B cell (primary cell): ENCODE measurements around the gene SOX18. TPM values are rescaled to one million over a fixed set of nuclear protein-coding genes. Genes with fewer than 3 reads are reported as not detected.

Experiments used
- ATAC-seq: fragments of 200-7000 bp; cut with Tn5 transposase; one replicate; pipeline ENCODE4 v1.10.0; 2021; ENCODE audit warnings: low read depth, mild to moderate bottlenecking, moderate number of reproducible peaks, moderate library complexity
- CTCF ChIA-PET: fragments of 350-600 bp; sonication (Branson Sonifier 250); formaldehyde crosslinking; loops from one replicate; lab custom pipeline; 2021; ENCODE audit warnings: antibody characterized with exemption, inconsistent platforms; lab: Charles Lee
- POLR2A ChIA-PET: fragments of 350-600 bp; sonication (Branson Sonifier 250); formaldehyde crosslinking; loops from one replicate; lab custom pipeline; 2021; ENCODE audit warnings: antibody characterized with exemption; lab: Charles Lee
- DNase-seq: peaks from one replicate; pipeline ENCODE4 v3.0.0; 2013
- H2AFZ ChIP-seq: 2 replicates; pipeline ENCODE4 v1.6.1; 2012; ENCODE audit warnings: mild to moderate bottlenecking, low read depth, low read length; ENCODE audit not compliant: insufficient read depth, poor library complexity, severe bottlenecking
- H3K27ac ChIP-seq, 2 donors: 1 replicate in 1 of 2; 2 replicates in 1 of 2; pipeline ENCODE4 v1.5.1; 2012 to 2013; ENCODE audit warnings: low read length in 2 of 2, mild to moderate bottlenecking in 2 of 2, moderate library complexity in 1 of 2
- H3K27me3 ChIP-seq, 4 experiments: fragments of 200-600 bp in 1 of 4; sonication (generic) in 1 of 4; replicated peaks in 1 of 4; 1 replicate in 2 of 4; 2 replicates in 2 of 4; pipeline versions ENCODE4 v1.6.1 to v1.7.0; 2013 to 2016; ENCODE audit warnings: low read length in 3 of 4, mild to moderate bottlenecking in 2 of 4, mixed read lengths in 1 of 4, moderate library complexity in 1 of 4; ENCODE audit not compliant: insufficient read depth in 4 of 4, control insufficient read depth in 3 of 4; ENCODE audit errors: control extremely low read depth in 1 of 4
- H3K36me3 ChIP-seq, 2 experiments: replicated peaks in 1 of 2; 1 replicate in 1 of 2; 2 replicates in 1 of 2; pipeline versions ENCODE4 v1.6.1 to v1.7.1; 2013; ENCODE audit warnings: low read length in 1 of 2; ENCODE audit not compliant: insufficient read depth in 2 of 2, control insufficient read depth in 1 of 2; ENCODE audit errors: control extremely low read depth in 1 of 2, extremely low read depth in 1 of 2
- H3K4me1 ChIP-seq, 2 donors: fragments of 200-600 bp in 1 of 2; sonication (generic) in 1 of 2; 1 replicate in 1 of 2; 2 replicates in 1 of 2; pipeline versions ENCODE4 v1.5.1 to v1.6.1; 2013 to 2017; ENCODE audit warnings: low read length in 2 of 2; ENCODE audit not compliant: control insufficient read depth in 2 of 2, insufficient read depth in 2 of 2
- H3K4me2 ChIP-seq: replicated peaks from 2 replicates; pipeline ENCODE3; 2012; ENCODE audit warnings: mild to moderate bottlenecking, low read depth, low read length; ENCODE audit not compliant: poor library complexity, severe bottlenecking
- H3K4me3 ChIP-seq, 5 experiments: fragments of 200-600 bp in 1 of 5; sonication (generic) in 1 of 5; 1 replicate in 3 of 5; 2 replicates in 2 of 5; pipeline versions ENCODE4 v1.5.1 to v1.7.0; 2011 to 2016; ENCODE audit warnings: low read length in 4 of 5, mild to moderate bottlenecking in 4 of 5, low read depth in 2 of 5, control low read depth in 1 of 5, moderate library complexity in 1 of 5; ENCODE audit not compliant: insufficient read depth in 1 of 5; ENCODE audit errors: control extremely low read depth in 1 of 5, extremely low read depth in 1 of 5
- H3K79me2 ChIP-seq: fragments of 200-600 bp; sonication (generic); one replicate; pipeline ENCODE4 v1.6.0; 2016; ENCODE audit warnings: low read length; ENCODE audit not compliant: control insufficient read depth, insufficient read depth
- H3K9ac ChIP-seq: fragments of 200-600 bp; sonication (generic); 2 replicates; pipeline ENCODE4 v1.6.1; 2017; ENCODE audit warnings: mild to moderate bottlenecking, low read length, moderate library complexity
- H3K9me3 ChIP-seq, 3 donors: one replicate each; pipeline versions ENCODE4 v1.6.1 to v1.7.1; 2013; ENCODE audit warnings: low read length in 2 of 3; ENCODE audit not compliant: control insufficient read depth in 2 of 3, insufficient read depth in 1 of 3; ENCODE audit errors: control extremely low read depth in 1 of 3
- H4K20me1 ChIP-seq: 2 replicates; pipeline ENCODE4 v1.6.0; 2012; ENCODE audit warnings: mild to moderate bottlenecking, low read length; ENCODE audit not compliant: insufficient read depth, control insufficient read depth, poor library complexity, severe bottlenecking
- H3K27ac Mint-ChIP-seq: one replicate; pipeline ENCODE4 v1.8.0; 2021; ENCODE audit warnings: mixed read lengths
- H3K27me3 Mint-ChIP-seq: one replicate; pipeline ENCODE4 v1.8.0; 2021; ENCODE audit warnings: mixed read lengths
- H3K4me1 Mint-ChIP-seq: one replicate; pipeline ENCODE4 v1.8.0; 2021; ENCODE audit warnings: mixed read lengths
- H3K4me3 Mint-ChIP-seq: one replicate; pipeline ENCODE4 v1.8.0; 2021; ENCODE audit warnings: mixed read lengths
- H3K9me3 Mint-ChIP-seq: one replicate; pipeline ENCODE4 v1.8.0; 2022; ENCODE audit warnings: mixed read lengths; ENCODE audit not compliant: insufficient read depth
- EZH2 ChIP-seq: IDR thresholded peaks from 2 replicates; pipeline ENCODE4 v1.6.1; 2012; ENCODE audit warnings: borderline replicate concordance, low read depth, mild to moderate bottlenecking, moderate library complexity, low read length; ENCODE audit not compliant: insufficient read depth, poor library complexity, severe bottlenecking
- WGBS: methylation state at CpG from one replicate; pipeline ENCODE4 v1.1.5; 2013; ENCODE audit warnings: missing lambda C conversion rate; ENCODE audit not compliant: insufficient coverage; 5-methylcytosine and 5-hydroxymethylcytosine counted together
- intact Hi-C: fragments of 100-400 bp; cut with micrococcal nuclease; formaldehyde crosslinking; loops from one replicate; pipeline ENCODE4 v1.10.0; 2022
- polyA plus RNA-seq: library from polyadenylated mRNA; depleted of rRNA; stranded (reverse); fragments of >200 nt; gene quantifications from 2 replicates; pipeline ENCODE4 v1.2.3, GENCODE V29; 2012
- total RNA-seq, 2 donors: library from RNA; stranded (reverse); fragments of 120-200 nt in 1 of 2; gene quantifications; 1 replicate in 1 of 2; 2 replicates in 1 of 2; pipeline versions ENCODE4 v1.2.3 to v1.2.4, GENCODE V29; 2013 to 2022
- TF ChIP-seq, protein P1 (sequence below): fragments of 200-600 bp; IDR thresholded peaks from one replicate; pipeline ENCODE4 v1.8.0; 2022; ENCODE audit warnings: antibody characterized with exemption, mild to moderate bottlenecking

SOX18 gene
- total and polyA plus RNA-seq, 2 donors (not counting 1 experiment from before 2014, with no cell fraction given), result not detected

DNA sequence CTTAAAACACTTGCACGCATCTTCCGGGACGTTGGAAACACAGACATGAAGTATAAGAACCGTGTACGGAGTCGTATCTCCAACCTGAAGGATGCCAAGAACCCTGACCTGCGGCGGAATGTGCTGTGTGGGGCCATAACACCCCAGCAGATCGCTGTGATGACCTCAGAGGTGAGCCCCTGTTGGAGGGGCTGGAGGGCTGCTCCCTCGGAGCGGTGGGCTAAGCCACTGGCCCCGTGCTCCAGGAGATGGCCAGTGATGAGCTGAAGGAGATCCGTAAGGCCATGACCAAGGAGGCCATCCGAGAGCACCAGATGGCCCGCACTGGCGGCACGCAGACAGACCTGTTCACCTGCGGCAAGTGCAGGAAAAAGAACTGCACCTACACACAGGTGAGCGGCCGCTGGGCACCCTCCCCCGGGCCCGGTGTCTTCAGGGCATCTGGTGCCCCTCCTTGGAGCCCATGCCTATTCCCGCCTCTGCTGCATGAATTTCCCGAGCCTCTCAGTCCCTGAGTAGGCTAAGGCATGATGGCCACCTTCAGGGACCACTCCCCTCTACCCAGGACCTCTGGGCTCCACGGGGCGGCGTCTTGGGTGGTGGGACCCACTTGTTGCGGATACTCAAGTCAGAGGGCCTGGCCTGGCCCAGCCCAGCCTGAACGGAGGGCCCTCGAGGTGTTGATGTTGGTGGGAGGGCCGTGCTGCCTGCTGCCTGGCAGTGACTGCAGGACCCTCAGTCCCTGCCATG lies 21.0 kb upstream of the SOX18 start:
- 97% methylated on average over 27 of the region's 31 CpGs for WGBS
- Histone ChIP-seq H3K9ac (no peak overlapping the region), H3K27me3 (no peaks in the 10 kb centered on the region), H3K27ac (no peak overlapping the region), H3K79me2 (peaks cover 25% of the 10 kb centered on the region), H2AFZ (no peak overlapping the region), H3K36me3 (peaks cover 0 to 38% of the 10 kb centered on the region in 2 experiments), H3K4me2 (no peak overlapping the region), H4K20me1 (peaks cover 55% of the 10 kb centered on the region), H3K4me3 (no peak overlapping the region), H3K9me3 (no peaks in the 10 kb centered on the region), H3K4me1 (peaks cover 38 to 83% of the 10 kb centered on the region in 2 donors)
- H3K4me3 Mint-ChIP-seq, result no peak overlapping the region
- ChIA-PET CTCF (interaction anchor here (0.7 to 2.3 kb wide), 9 partner anchors 8 to 50 kb away, joined by 4 to 10 read pairs (median 8); partner anchors contain the start of gene LKAAEAR1), POLR2A (interaction anchor here (0.7 to 2.5 kb wide), 2 partner anchors 8 to 51 kb away, joined by 6 to 19 read pairs; partner anchors contain the start of genes OPRL1 and RGS19)
- H3K4me1 Mint-ChIP-seq, result peaks cover 59% of the 10 kb centered on the region
- no peak overlapping the region for H3K27ac Mint-ChIP-seq
- ATAC-seq, result no peak
- no peaks in the 10 kb centered on the region for H3K9me3 Mint-ChIP-seq
- TF ChIP-seq EZH2, result no peak
- TF ChIP-seq, protein P1, sequence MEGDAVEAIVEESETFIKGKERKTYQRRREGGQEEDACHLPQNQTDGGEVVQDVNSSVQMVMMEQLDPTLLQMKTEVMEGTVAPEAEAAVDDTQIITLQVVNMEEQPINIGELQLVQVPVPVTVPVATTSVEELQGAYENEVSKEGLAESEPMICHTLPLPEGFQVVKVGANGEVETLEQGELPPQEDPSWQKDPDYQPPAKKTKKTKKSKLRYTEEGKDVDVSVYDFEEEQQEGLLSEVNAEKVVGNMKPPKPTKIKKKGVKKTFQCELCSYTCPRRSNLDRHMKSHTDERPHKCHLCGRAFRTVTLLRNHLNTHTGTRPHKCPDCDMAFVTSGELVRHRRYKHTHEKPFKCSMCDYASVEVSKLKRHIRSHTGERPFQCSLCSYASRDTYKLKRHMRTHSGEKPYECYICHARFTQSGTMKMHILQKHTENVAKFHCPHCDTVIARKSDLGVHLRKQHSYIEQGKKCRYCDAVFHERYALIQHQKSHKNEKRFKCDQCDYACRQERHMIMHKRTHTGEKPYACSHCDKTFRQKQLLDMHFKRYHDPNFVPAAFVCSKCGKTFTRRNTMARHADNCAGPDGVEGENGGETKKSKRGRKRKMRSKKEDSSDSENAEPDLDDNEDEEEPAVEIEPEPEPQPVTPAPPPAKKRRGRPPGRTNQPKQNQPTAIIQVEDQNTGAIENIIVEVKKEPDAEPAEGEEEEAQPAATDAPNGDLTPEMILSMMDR, result no peak
- intact Hi-C loops, result no loop called here
- no peaks in the 10 kb centered on the region for H3K27me3 Mint-ChIP-seq
- DNase-seq, result no peak
